Muscle layer of colon (tissue), 2 donors: ENCODE data around the gene PYHIN1.
"Not testable (repeated sequence)": the region's sequence is repeated elsewhere in the genome, so short reads cannot be mapped to it uniquely, and the experiment has no call there.

Experiments
- H3K27ac ChIP-seq: one replicate; pipeline ENCODE4 v1.7.0; 2013; ENCODE audit warnings: low read depth, mild to moderate bottlenecking, low read length, moderate library complexity
- H3K27me3 ChIP-seq, 2 donors: one replicate each; pipeline ENCODE4 v1.7.0; 2013; ENCODE audit warnings: low read length in 2 of 2, mild to moderate bottlenecking in 2 of 2; ENCODE audit not compliant: insufficient read depth in 2 of 2, control insufficient read depth in 1 of 2
- H3K36me3 ChIP-seq: one replicate; pipeline ENCODE4 v1.7.0; 2013; ENCODE audit warnings: mild to moderate bottlenecking, low read length; ENCODE audit not compliant: insufficient read depth
- H3K4me1 ChIP-seq: one replicate; pipeline ENCODE4 v1.7.0; 2013; ENCODE audit warnings: mild to moderate bottlenecking, low read length; ENCODE audit not compliant: insufficient read depth
- H3K4me3 ChIP-seq, 2 donors: one replicate each; pipeline ENCODE4 v1.7.0; 2013; ENCODE audit warnings: low read length in 2 of 2, low read depth in 1 of 2, mild to moderate bottlenecking in 1 of 2, moderate library complexity in 1 of 2
- H3K9ac ChIP-seq: one replicate; pipeline ENCODE4 v1.7.0; 2013; ENCODE audit warnings: low read length
- H3K9me3 ChIP-seq: one replicate; pipeline ENCODE4 v1.7.0; 2013; ENCODE audit warnings: mild to moderate bottlenecking, low read length
- donor health status: abdominal sarcoma.
- donor health status: Adenocarcinoma of cecum.

PYHIN1 gene

GRCh38 chr1:159005161-159005560 is 73.8 kb downstream of the PYHIN1 start:
- Histone ChIP-seq H3K27ac (no peak overlapping the region), H3K4me1 (peaks cover 7% of the 10 kb centered on the region), H3K9me3 (no peaks in the 10 kb centered on the region), H3K4me3 (no peak overlapping the region), H3K36me3 (no peaks in the 10 kb centered on the region), H3K27me3 (no peaks in the 10 kb centered on the region), H3K9ac (no peak overlapping the region)

GRCh38 chr1:159005676-159006075 is 74.3 kb downstream of the PYHIN1 start:
- H3K4me3 ChIP-seq = no peak overlapping the region
- no peaks in the 10 kb centered on the region for H3K9me3 ChIP-seq
- no peaks in the 10 kb centered on the region for H3K27me3 ChIP-seq
- H3K4me1 ChIP-seq = peaks cover 2% of the 10 kb centered on the region
- no peaks in the 10 kb centered on the region for H3K36me3 ChIP-seq
- H3K27ac ChIP-seq = no peak overlapping the region
- no peak overlapping the region for H3K9ac ChIP-seq

DNA sequence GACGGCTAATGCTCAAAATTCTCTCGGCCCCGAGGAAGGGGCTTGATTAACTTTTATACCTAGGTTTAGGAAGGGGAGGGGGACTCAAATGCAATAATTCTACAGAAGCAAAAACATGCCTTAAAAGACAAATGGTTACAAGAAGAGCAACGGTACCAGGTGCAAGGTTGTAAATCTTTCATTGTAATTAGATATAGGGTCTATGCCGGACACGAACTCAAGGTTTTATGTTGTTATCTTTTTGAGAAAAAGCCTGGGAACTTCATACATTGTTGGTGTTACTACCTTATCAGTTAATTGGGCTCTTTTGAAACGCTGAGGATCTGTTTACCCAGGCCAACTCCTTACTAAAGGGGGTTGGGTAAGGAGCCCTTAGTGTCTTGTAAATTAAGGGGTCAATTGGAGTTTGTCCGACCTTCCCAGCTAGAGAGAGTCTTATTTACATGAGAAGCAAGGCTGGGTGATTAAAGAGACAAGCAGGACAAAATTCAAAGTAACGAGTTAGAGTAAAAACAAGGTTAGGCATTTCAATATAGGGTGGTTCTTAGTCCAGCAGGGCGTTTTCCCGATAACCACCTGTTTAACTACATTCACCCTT is 75.0 kb downstream of the PYHIN1 start:
- not testable (repeated sequence) for H3K27ac ChIP-seq, H3K9me3 ChIP-seq, H3K27me3 ChIP-seq, H3K9ac ChIP-seq, H3K4me3 ChIP-seq, H3K4me1 ChIP-seq, H3K36me3 ChIP-seq

GRCh38 chr1:159007726-159008125 is 76.4 kb downstream of the PYHIN1 start:
- no peaks in the 10 kb centered on the region for H3K4me1 ChIP-seq
- H3K27ac ChIP-seq = no peak overlapping the region
- H3K9me3 ChIP-seq = no peaks in the 10 kb centered on the region
- H3K4me3 ChIP-seq = no peak overlapping the region
- H3K27me3 ChIP-seq = no peaks in the 10 kb centered on the region
- H3K9ac ChIP-seq = no peak overlapping the region
- no peaks in the 10 kb centered on the region for H3K36me3 ChIP-seq

- no peaks in the 10 kb centered on the region for H3K4me1 ChIP-seq
- H3K9me3 ChIP-seq = no peaks in the 10 kb centered on the region
- no peaks in the 10 kb centered on the region for H3K36me3 ChIP-seq
- H3K27ac ChIP-seq = peak overlapping the region; percentile 78
- H3K27me3 ChIP-seq = no peaks in the 10 kb centered on the region
- H3K9ac ChIP-seq = no peak overlapping the region
- H3K4me3 ChIP-seq = no peak overlapping the region
Observed at GRCh38 chr1:159008744-159009188, 77.4 kb downstream of the PYHIN1 start.

DNA sequence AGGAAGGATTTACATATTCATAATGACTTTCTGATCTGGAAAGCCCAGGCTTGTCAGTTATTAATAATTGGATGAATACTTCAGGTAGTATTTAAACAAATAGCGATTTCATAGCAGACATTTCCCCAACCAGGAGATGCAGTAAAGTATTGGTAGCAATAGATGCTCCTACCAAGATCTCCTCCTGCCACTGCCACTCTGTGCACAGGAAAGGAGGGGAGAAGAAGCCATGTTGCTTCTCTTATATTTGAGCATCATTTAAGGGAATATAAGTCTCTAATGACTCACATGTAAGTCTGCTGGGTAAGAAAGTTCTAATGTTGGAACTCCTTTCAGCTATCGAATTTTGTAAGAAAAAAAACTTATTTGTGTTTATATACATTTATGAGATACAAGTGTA is 77.9 kb downstream of the PYHIN1 start:
- no peaks in the 10 kb centered on the region for H3K4me1 ChIP-seq

GRCh38 chr1:159009704-159010361 is 78.5 kb downstream of the PYHIN1 start, which contains the start of gene IFI16:
Gene IFI16 (plus strand): TSS chr1:159009907. CDS start chr1:159014681, 4,774 bp downstream.
- H3K4me3 ChIP-seq = peak within 1 kb of the TSS; percentile 70 to 76
- no peaks in the 10 kb centered on the region for H3K27me3 ChIP-seq
- no peaks in the 10 kb centered on the region for H3K36me3 ChIP-seq
- peak within 1 kb of the TSS; percentile 78 for H3K27ac ChIP-seq
- no peaks in the 10 kb centered on the region for H3K4me1 ChIP-seq
- peak within 1 kb of the TSS; percentile 83 for H3K9ac ChIP-seq
- no peaks in the 10 kb centered on the region for H3K9me3 ChIP-seq

More for the DNA sequence above, 77.9 kb downstream of the PYHIN1 start:
- Histone ChIP-seq H3K27ac (peak overlapping the region; percentile 78), H3K4me3 (peak overlapping the region in 1 of 2 donors; percentile 76), H3K9me3 (no peaks in the 10 kb centered on the region), H3K27me3 (no peaks in the 10 kb centered on the region), H3K9ac (no peak overlapping the region), H3K36me3 (no peaks in the 10 kb centered on the region)

- Histone ChIP-seq H3K27ac (peak overlapping the region; percentile 78), H3K4me1 (no peaks in the 10 kb centered on the region), H3K4me3 (peak overlapping the region; percentile 70 to 76), H3K36me3 (no peaks in the 10 kb centered on the region), H3K27me3 (no peaks in the 10 kb centered on the region), H3K9ac (peak overlapping the region; percentile 83), H3K9me3 (no peaks in the 10 kb centered on the region)
Observed at GRCh38 chr1:159010391-159010790, 79.0 kb downstream of the PYHIN1 start.

GRCh38 chr1:159011001-159011400 is 79.6 kb downstream of the PYHIN1 start:
- H3K27me3 ChIP-seq, H3K27ac ChIP-seq, H3K9me3 ChIP-seq, H3K4me1 ChIP-seq, H3K36me3 ChIP-seq: not testable (repeated sequence)
- peak overlapping the region; percentile 83 for H3K9ac ChIP-seq
- H3K4me3 ChIP-seq = peak overlapping the region; percentile 70 to 76

GRCh38 chr1:159011751-159012150 is 80.4 kb downstream of the PYHIN1 start:
- no peak overlapping the region for H3K27ac ChIP-seq
- no peak overlapping the region for H3K4me3 ChIP-seq
- H3K36me3 ChIP-seq = peaks cover 8% of the 10 kb centered on the region
- no peaks in the 10 kb centered on the region for H3K9me3 ChIP-seq
- H3K27me3 ChIP-seq = no peaks in the 10 kb centered on the region
- H3K9ac ChIP-seq = no peak overlapping the region
- no peaks in the 10 kb centered on the region for H3K4me1 ChIP-seq

- peak overlapping the region; percentile 39 for H3K27ac ChIP-seq
- H3K4me1 ChIP-seq = no peaks in the 10 kb centered on the region
- H3K9me3 ChIP-seq = no peaks in the 10 kb centered on the region
- H3K4me3 ChIP-seq = peak overlapping the region; percentile 18 to 24
- peaks cover 12% of the 10 kb centered on the region for H3K36me3 ChIP-seq
- no peak overlapping the region for H3K9ac ChIP-seq
- H3K27me3 ChIP-seq = no peaks in the 10 kb centered on the region
Observed at GRCh38 chr1:159012495-159012894, 81.1 kb downstream of the PYHIN1 start.
